Activated naive CD4-positive, alpha-beta T cell treated with anti-CD3 and anti-CD28 coated beads, Interleukin-2, amount 10 ng/mL, durations not matched to agents 7 days and 5 days (primary cell): ENCODE results near the gene SRPK3.

Experiments
- CTCF ChIA-PET: fragments of 350-600 bp; sonication (Branson Sonifier 250); formaldehyde crosslinking; loops from one replicate; lab custom pipeline; 2021; ENCODE audit warnings: antibody characterized with exemption; lab: Charles Lee
- DNase-seq: peaks from one replicate; pipeline ENCODE4 v3.0.0-alpha.2; 2020
- H3K27ac Mint-ChIP-seq: one replicate; pipeline ENCODE4 v1.8.0; 2021; ENCODE audit warnings: mild to moderate bottlenecking, moderate library complexity, mixed read lengths
- H3K27me3 Mint-ChIP-seq: one replicate; pipeline ENCODE4 v1.8.0; 2021; ENCODE audit warnings: mild to moderate bottlenecking, mixed read lengths
- H3K36me3 Mint-ChIP-seq: one replicate; pipeline ENCODE4 v1.8.0; 2021; ENCODE audit warnings: mixed read lengths
- H3K4me1 Mint-ChIP-seq: one replicate; pipeline ENCODE4 v1.8.0; 2021; ENCODE audit warnings: mixed read lengths
- H3K4me3 Mint-ChIP-seq: one replicate; pipeline ENCODE4 v1.8.0; 2021; ENCODE audit warnings: mild to moderate bottlenecking, moderate library complexity, mixed read lengths
- H3K9me3 Mint-ChIP-seq: one replicate; pipeline ENCODE4 v1.8.0; 2021; ENCODE audit warnings: mixed read lengths

The SRPK3 gene

DNA sequence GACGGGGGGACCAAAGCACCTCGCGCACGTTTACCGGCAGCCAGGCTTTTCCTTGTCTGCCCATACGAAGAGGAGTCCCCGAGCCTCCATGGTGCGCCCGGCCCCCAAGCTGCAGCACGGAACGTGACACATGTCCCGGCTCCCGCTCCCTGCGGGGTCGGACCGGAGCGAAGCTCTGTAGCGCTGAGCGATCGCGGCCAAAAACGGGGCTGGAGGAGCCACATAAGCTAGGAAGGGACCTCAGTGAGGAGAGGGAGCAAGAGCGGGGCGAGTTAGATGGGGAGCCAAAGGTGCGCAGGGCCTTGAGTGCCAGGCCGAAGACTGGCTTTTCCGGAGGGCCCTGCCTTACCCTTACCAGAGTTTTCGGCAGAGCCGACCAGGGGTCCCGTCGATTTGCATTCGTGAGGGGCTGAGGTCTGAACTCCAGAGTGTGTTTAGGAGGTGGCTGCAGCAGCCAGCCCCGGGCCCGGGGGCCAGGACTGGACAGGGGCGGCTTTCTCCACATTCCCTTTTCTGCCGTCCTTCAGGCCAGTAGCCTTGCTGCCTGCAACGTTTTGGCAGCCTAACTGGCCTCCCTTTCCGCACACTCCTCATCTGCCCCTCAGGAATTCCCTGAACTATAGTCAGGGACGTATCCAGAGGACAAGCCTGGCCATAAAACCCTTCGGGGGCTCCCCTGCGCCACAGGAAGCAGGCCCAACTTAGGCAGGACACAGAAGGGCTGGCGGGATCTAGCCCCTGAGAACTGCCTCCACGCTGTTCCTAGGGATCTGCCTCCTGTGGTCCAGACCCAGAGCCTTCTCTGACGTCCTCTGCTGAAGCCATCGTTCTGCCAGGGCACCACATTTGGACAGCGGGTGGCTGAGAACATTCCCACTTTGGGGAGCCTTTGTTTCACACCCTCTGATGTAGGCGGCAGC is 14.3 kb downstream of the SRPK3 start:
- Mint-ChIP-seq H3K27ac (peak overlapping the region; percentile 90), H3K4me1 (peaks cover 23% of the 10 kb centered on the region), H3K36me3 (peaks cover 14% of the 10 kb centered on the region), H3K4me3 (peak overlapping the region; percentile 95), H3K27me3 (no peaks in the 10 kb centered on the region), H3K9me3 (no peaks in the 10 kb centered on the region)
- DNase-seq, result peak; percentile 39
- CTCF ChIA-PET, result interaction anchor here (0.9 kb wide), 1 partner anchor 151 kb away, joined by 3 read pairs; no protein-coding TSS in a partner anchor

DNA sequence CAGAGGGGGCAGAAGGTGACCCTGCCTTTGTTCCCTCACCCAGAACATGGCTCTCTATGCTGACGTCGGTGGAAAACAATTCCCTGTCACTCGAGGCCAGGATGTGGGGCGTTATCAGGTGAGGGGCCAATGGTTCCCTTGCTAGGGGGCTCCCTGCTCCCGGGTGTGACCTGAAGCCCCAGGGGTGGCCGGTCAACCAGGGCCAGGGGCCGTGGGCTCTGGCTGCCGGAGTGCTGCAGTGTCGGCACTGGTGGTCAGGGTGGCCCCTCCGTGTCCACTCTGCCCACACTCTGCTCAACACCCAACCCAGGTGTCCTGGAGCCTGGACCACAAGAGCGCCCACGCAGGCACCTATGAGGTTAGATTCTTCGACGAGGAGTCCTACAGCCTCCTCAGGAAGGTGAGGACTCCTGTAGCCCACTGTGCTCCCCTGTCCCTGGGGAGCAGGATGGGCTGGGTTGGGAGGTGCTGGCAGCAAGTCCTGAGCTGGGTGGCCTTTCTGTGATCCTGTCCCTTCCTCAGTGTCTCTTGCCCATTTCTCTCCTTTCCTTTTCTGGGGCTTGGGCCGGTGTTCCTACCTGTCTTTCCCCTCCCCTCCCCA is 16.7 kb downstream of the SRPK3 start:
- peaks cover 22% of the 10 kb centered on the region for H3K4me1 Mint-ChIP-seq
- H3K27ac Mint-ChIP-seq, result no peak overlapping the region
- DNase-seq, result no peak
- no peaks in the 10 kb centered on the region for H3K9me3 Mint-ChIP-seq
- peaks cover 11% of the 10 kb centered on the region for H3K36me3 Mint-ChIP-seq
- no peaks in the 10 kb centered on the region for H3K27me3 Mint-ChIP-seq
- H3K4me3 Mint-ChIP-seq, result no peak overlapping the region
- CTCF ChIA-PET, result no interaction called here

DNA sequence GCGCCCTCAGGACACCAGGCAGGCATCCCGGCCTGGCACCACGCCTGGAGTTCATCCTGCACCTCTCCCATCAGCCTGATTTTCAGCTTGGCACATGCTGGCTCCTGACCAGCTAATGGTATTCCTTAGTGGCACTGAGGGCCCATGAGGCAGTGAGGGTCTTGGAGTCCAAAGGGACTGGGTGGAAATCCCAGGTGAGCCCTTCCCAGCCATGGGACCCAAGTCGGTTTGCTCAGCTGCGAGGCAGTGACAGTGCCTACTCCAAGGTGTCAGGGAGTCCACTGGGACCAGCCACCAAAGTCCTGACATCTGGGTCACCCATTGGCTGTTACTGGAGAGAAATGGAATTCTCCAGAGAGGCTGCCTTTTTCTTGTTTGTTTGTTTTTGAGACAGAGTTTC is 18.5 kb downstream of the SRPK3 start:
- CTCF ChIA-PET, result no interaction called here
- no peaks in the 10 kb centered on the region for H3K9me3 Mint-ChIP-seq
- peaks cover 7% of the 10 kb centered on the region for H3K36me3 Mint-ChIP-seq
- H3K27me3 Mint-ChIP-seq, result no peaks in the 10 kb centered on the region
- H3K4me1 Mint-ChIP-seq, result peaks cover 14% of the 10 kb centered on the region
- H3K27ac Mint-ChIP-seq, result no peak overlapping the region
- no peak for DNase-seq
- H3K4me3 Mint-ChIP-seq, result no peak overlapping the region

DNA sequence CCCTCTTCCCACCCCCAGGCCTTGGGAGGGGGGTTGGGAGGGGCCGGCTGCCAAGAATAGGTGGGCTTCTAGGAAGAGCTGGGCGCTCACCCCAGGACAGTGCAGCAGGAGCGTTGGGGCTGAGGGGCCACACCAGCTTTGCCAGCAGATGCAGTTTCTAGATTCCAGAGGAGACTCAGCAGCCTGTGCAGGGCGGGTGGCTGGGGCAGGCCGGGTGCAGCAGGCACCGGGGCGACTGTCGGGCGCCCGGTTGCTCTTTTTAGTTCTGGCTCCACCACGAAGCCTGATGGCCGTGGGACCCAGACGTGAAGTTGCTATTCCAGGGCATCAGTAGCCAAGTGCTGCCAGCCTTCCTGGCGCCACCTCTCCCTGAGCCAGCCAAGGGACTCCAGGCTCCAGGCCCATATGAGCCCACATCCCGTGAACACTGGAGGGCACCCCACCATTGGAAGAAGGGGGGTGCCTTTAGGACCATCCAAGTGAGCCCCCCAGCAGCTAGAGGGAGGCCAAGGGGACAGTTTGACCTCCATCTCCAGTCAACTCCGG is 19.4 kb downstream of the SRPK3 start:
- Mint-ChIP-seq H3K4me1 (peaks cover 12% of the 10 kb centered on the region), H3K9me3 (no peaks in the 10 kb centered on the region), H3K27ac (no peak overlapping the region), H3K27me3 (no peaks in the 10 kb centered on the region), H3K36me3 (peaks cover 7% of the 10 kb centered on the region), H3K4me3 (no peak overlapping the region)
- CTCF ChIA-PET, result no interaction called here
- DNase-seq, result no peak

DNA sequence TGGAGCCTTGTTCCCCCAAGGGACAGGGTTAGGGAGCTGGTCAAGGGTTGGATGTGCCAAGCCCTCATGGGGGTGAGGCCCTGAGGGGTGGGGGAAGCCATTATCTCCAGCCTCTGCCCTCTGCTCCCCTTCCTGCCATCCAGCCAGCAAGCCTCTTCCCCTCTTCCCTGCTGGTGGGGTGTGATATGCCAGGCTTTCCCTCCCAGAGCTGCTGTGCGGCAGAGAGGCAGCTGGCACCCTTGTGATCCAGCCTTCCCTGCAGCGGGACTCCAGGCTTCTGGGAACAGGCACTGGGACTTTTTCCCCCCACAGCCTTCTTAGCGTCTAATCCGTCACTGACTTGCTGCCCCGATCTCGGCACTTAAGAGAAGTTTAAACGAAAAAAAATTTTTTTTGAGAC is 19.9 kb downstream of the SRPK3 start:
- no peaks in the 10 kb centered on the region for H3K9me3 Mint-ChIP-seq
- no peak for DNase-seq
- H3K27me3 Mint-ChIP-seq, result no peaks in the 10 kb centered on the region
- peaks cover 7% of the 10 kb centered on the region for H3K36me3 Mint-ChIP-seq
- H3K4me1 Mint-ChIP-seq, result peaks cover 11% of the 10 kb centered on the region
- H3K27ac Mint-ChIP-seq, result no peak overlapping the region
- CTCF ChIA-PET, result no interaction called here
- no peak overlapping the region for H3K4me3 Mint-ChIP-seq

DNA sequence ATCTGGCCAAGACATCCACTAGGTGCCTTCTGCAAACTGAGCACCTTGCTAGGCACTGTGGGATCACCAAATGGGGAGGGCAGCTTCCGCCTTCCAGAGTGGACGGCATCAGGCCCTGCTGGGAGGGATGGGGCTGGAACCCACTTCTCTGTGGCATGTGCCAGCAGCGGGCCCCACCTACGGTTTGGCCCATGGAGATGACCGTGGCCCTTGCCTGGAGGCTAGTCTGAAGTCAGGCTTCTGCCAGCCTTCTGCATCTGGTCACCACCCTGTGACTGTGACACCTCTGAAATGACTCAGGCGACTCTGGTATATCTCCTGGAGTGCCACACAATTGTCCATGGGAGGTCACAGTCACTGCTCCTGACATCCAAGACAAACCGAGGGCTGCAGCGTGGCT is 20.8 kb downstream of the SRPK3 start:
- H3K27ac Mint-ChIP-seq, result no peak overlapping the region
- CTCF ChIA-PET, result no interaction called here
- DNase-seq, result no peak
- no peaks in the 10 kb centered on the region for H3K27me3 Mint-ChIP-seq
- no peak overlapping the region for H3K4me3 Mint-ChIP-seq
- H3K9me3 Mint-ChIP-seq, result no peaks in the 10 kb centered on the region
- H3K36me3 Mint-ChIP-seq, result peaks cover 3% of the 10 kb centered on the region
- H3K4me1 Mint-ChIP-seq, result peaks cover 2% of the 10 kb centered on the region

DNA sequence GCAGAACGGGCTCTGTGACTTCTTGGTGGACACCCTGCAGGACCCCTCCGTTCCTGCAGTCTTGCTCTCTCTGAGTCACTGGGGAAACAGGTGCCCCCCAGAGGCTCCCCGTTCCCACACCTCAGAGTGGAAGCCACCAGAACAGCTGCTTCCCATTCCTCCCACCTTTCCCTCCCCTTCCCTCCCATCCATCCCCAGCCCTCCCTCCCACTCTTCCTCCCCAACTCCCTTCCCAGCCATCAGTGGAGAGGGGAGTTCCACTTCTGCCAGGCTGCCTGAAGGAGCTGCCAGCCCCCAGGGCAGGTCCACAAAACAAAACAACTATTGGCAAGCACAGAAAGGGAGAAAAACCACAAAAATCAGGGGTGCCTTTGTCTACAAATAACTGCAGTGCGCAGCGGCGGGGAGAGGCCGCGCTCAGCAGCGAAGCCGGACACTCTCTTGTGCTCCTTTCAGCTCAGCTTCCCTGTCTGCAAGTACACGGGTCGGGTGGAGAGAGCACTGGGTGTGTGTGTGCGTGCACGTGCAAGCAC is 21.7 kb downstream of the SRPK3 start:
- no peak overlapping the region for H3K27ac Mint-ChIP-seq
- CTCF ChIA-PET, result no interaction called here
- no peaks in the 10 kb centered on the region for H3K27me3 Mint-ChIP-seq
- no peaks in the 10 kb centered on the region for H3K4me1 Mint-ChIP-seq
- H3K36me3 Mint-ChIP-seq, result peaks cover 3% of the 10 kb centered on the region
- no peak for DNase-seq
- H3K4me3 Mint-ChIP-seq, result no peak overlapping the region
- no peaks in the 10 kb centered on the region for H3K9me3 Mint-ChIP-seq

DNA sequence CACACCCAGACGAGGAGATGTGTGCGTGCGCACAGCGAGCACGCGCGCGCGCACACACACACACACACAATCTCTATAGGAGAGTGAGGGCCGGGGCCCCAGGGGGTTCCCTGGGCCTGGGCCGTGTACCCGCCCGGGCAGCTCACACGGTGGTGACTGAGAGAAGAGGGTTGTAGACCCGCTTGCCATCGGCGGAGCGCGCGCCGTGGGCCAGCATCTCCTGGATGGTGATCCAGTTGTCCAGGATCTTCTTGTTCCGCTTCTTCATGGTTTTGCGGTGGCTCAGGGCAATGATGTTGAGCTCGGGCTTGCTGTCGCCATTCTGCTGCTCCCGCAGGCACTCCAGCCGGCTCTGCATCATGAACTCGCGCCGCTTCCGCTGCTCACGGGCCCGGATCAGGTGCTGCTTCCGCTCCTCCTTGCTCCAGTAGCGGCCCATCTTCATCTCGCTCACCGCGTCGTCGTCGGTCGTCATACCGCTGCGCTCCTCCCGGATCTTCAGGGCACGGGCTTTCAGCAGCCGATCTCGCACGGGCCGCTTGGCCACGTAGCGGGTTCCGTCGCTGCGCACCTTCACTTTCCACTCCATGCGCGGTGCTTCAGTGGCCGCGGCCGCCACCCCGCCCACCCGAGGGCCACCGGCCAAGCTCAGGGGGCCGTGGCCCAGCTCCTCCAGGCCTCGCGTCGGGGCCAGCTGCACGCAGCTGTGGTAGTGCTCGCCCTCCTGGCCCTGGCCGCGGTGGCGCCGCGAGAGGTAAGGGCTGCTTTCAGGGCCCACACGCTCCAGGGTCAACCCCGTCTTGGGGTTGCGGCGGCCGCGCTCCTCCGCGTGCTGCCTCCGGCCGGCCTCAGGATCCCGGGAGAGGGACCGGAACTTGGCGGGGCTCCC is 22.6 kb downstream of the SRPK3 start:
- H3K27ac Mint-ChIP-seq, result no peak overlapping the region
- no peak overlapping the region for H3K4me3 Mint-ChIP-seq
- no peak for DNase-seq
- no peaks in the 10 kb centered on the region for H3K4me1 Mint-ChIP-seq
- H3K9me3 Mint-ChIP-seq, result no peaks in the 10 kb centered on the region
- CTCF ChIA-PET, result no interaction called here
- H3K36me3 Mint-ChIP-seq, result no peaks in the 10 kb centered on the region
- peaks cover 3% of the 10 kb centered on the region for H3K27me3 Mint-ChIP-seq

DNA sequence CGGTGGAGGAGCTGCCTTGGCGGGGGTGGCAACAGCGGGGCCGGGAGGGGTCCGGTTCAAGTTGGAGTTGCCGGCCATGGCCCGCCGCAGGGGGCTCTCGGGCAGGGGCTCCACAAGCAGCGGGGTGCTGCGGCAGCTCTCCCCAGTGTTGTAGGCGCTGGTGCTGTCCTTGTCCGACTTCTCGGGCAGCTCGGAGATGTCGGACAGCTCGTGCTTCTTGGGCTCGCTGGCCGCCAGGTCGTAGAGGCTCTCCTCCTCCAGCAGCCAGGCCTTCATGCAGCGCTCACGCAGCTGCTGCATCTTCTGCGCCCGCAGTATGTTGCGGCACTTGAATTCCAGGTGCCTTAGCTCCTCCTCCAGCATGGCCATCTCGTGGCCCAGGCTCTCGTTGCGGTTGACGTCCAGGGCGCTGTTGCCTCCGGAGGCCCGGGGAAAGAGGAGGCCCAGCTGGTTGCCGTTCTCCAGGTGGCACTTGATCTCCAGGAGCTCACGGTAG is 23.3 kb downstream of the SRPK3 start:
- H3K9me3 Mint-ChIP-seq, result no peaks in the 10 kb centered on the region
- no peaks in the 10 kb centered on the region for H3K36me3 Mint-ChIP-seq
- peaks cover 3% of the 10 kb centered on the region for H3K27me3 Mint-ChIP-seq
- CTCF ChIA-PET, result no interaction called here
- no peaks in the 10 kb centered on the region for H3K4me1 Mint-ChIP-seq
- H3K4me3 Mint-ChIP-seq, result no peak overlapping the region
- no peak for DNase-seq
- no peak overlapping the region for H3K27ac Mint-ChIP-seq

DNA sequence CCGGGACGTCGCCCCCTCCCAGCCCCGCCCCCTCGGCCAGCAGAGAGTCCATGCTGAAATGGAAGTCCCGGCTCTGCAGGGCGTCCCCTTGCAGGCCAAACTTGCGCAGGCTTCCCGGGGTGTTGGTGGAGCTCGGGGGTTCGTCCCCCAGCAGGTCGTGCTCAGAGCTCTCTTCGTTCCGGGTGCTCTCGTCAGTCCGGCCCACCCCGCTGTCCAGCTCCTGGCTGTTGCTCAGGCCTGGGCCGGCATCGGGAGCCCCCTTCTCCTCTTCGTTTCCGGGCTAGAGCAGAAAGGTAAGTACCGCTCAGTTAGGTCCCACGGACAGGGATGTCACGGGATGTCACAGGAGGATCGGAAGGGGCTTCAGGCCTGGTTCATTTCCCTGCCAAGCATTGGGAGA is 23.8 kb downstream of the SRPK3 start:
- Mint-ChIP-seq H3K27ac (no peak overlapping the region), H3K4me1 (no peaks in the 10 kb centered on the region), H3K27me3 (peaks cover 4% of the 10 kb centered on the region), H3K9me3 (no peaks in the 10 kb centered on the region), H3K4me3 (no peak overlapping the region), H3K36me3 (no peaks in the 10 kb centered on the region)
- no peak for DNase-seq
- CTCF ChIA-PET, result no interaction called here

DNA sequence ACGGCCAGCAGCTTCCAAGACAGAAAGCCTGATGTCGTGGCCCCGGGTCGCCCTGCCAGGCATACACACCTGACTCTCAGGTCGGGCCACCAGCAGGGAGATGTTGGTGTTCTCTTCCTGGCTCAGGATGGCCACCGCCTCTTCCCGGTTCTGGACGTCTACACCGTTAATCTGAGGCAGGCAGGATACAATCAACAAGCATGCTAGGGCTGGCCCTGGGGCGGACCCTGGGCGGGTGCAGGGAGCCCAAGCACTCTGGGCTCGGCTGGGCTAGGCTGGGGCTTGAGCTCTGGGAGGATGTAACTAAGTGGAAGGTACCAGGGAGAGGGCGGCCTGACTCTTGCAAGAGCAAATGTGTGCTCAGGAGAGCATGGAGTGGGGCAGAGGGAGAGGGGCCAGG is 24.6 kb downstream of the SRPK3 start:
- peaks cover 12% of the 10 kb centered on the region for H3K27me3 Mint-ChIP-seq
- H3K9me3 Mint-ChIP-seq, result no peaks in the 10 kb centered on the region
- DNase-seq, result no peak
- no peak overlapping the region for H3K4me3 Mint-ChIP-seq
- no peaks in the 10 kb centered on the region for H3K36me3 Mint-ChIP-seq
- no peaks in the 10 kb centered on the region for H3K4me1 Mint-ChIP-seq
- CTCF ChIA-PET, result no interaction called here
- no peak overlapping the region for H3K27ac Mint-ChIP-seq

DNA sequence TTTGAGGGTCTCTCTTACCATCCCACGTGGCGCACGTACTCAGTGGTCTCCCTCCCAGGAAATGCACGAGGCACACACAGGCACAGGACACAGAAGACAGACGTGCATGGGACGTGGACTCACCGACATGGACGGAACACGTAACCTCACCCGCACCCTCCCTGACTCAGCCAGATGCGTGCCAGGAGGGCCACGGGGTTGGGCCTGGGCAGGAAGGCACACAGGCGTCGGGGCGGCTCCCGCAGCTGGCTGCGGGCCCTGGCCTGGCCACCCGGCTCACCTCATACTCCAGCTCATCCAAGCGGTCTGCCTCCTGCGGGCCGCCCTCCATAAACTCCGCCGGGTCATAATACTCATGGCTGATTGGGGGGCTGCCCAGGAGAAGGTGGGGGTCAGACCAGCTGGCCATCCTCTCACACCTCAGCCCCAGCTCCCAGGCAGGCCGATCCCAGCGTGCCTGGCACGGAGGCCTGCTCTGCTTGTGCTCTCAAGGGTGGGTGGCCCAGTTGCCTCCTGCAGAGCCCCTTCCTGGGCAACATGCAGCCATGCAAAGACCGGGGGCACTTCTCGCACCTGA is 26.2 kb downstream of the SRPK3 start:
- no peak for DNase-seq
- Mint-ChIP-seq H3K4me1 (no peaks in the 10 kb centered on the region), H3K27ac (no peak overlapping the region), H3K4me3 (no peak overlapping the region), H3K36me3 (no peaks in the 10 kb centered on the region), H3K9me3 (no peaks in the 10 kb centered on the region), H3K27me3 (peaks cover 25% of the 10 kb centered on the region)
- CTCF ChIA-PET, result no interaction called here

DNA sequence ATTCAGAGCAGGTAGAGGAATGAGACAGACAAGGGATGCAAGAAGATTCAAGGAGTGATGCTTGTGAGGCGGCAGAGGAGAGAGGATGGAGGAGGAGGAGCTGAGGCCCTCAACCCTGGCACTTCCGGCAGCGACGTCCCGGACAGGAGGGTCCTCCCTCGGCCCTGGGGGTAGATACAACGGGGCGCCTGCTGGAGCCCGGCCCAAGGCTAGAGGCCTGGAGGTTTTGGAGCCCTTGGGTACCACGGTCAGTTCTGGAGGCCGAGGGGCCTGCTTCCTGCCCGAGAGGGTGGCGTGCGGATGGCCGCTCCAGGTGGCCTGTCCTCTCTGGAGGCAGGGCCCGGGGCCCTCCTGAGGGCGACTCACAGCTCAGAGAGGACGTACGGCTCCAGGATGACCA is 27.1 kb downstream of the SRPK3 start:
- H3K27ac Mint-ChIP-seq, result no peak overlapping the region
- CTCF ChIA-PET, result interaction anchor here (1.2 kb wide), 1 partner anchor 9 kb away, joined by 4 read pairs; no protein-coding TSS in a partner anchor
- DNase-seq, result no peak
- H3K27me3 Mint-ChIP-seq, result peaks cover 34% of the 10 kb centered on the region
- H3K36me3 Mint-ChIP-seq, result no peaks in the 10 kb centered on the region
- H3K4me1 Mint-ChIP-seq, result no peaks in the 10 kb centered on the region
- no peak overlapping the region for H3K4me3 Mint-ChIP-seq
- H3K9me3 Mint-ChIP-seq, result no peaks in the 10 kb centered on the region
